H1 (cell line): ENCODE measurements around the gene C21orf58. TPM values are rescaled to one million over a fixed set of nuclear protein-coding genes. Genes with fewer than 3 reads are reported as not detected.

ENCODE experiments used
- ASH2L ChIP-seq: fragments of 200-600, 300-600 bp; sonication (generic); IDR thresholded peaks from one replicate; pipeline ENCODE4 v1.7.1; 2017; ENCODE audit warnings: low read length
- ATF2 ChIP-seq: IDR thresholded peaks from 2 replicates; pipeline ENCODE4 v1.6.1; 2012; ENCODE audit warnings: low read length, inconsistent platforms
- CHD7 ChIP-seq: fragments of 300-600 bp; sonication (generic); IDR thresholded peaks from 2 replicates; pipeline ENCODE4 v1.7.1; 2012; ENCODE audit warnings: low read length, moderate library complexity, mild to moderate bottlenecking, inconsistent platforms; ENCODE audit not compliant: insufficient replicate concordance
- CREB1 ChIP-seq: IDR thresholded peaks from 2 replicates; pipeline ENCODE4 v1.6.1; 2012; ENCODE audit warnings: inconsistent platforms
- KDM1A ChIP-seq: fragments of 200-600, 300-600 bp; sonication (generic); IDR thresholded peaks from 2 replicates; pipeline ENCODE4 v1.7.1; 2016; ENCODE audit warnings: mild to moderate bottlenecking, low read length, borderline replicate concordance
- POLR2A ChIP-seq, 2 experiments: IDR thresholded peaks; 1 replicate in 1 of 2; 2 replicates in 1 of 2; pipeline ENCODE4 v1.6.1; 2011; ENCODE audit warnings: low read depth in 2 of 2, low read length in 2 of 2, mild to moderate bottlenecking in 2 of 2; ENCODE audit errors: control extremely low read depth in 1 of 2
- POU5F1 ChIP-seq: IDR thresholded peaks from 2 replicates; pipeline ENCODE4 v1.6.1; 2011; ENCODE audit warnings: low read depth, mild to moderate bottlenecking, low read length, moderate library complexity
- RBBP5 ChIP-seq: IDR thresholded peaks from 2 replicates; pipeline ENCODE4 v1.7.1; 2012; ENCODE audit warnings: low read depth, mild to moderate bottlenecking, inconsistent platforms, low read length, moderate library complexity, borderline replicate concordance
- SIN3A ChIP-seq, 2 experiments: IDR thresholded peaks in 1 of 2; conservative IDR thresholded peaks in 1 of 2; 2 replicates each; pipeline ENCODE4 v1.6.1; 2011 to 2012; ENCODE audit warnings: low read length in 2 of 2, improper control_type of control experiment in 1 of 2, low read depth in 1 of 2, mild to moderate bottlenecking in 1 of 2
- SIX5 ChIP-seq: IDR thresholded peaks from 2 replicates; pipeline ENCODE4 v1.6.1; 2011; ENCODE audit warnings: mild to moderate bottlenecking, low read depth, low read length
- TBP ChIP-seq: IDR thresholded peaks from 2 replicates; pipeline ENCODE4 v1.6.1; 2011; ENCODE audit warnings: low read depth, low read length, improper control_type of control experiment
- polyA plus RNA-seq, 7 experiments: library from polyadenylated mRNA; depleted of rRNA in 3 of 7; stranded (reverse) in 5 of 7; unstranded in 2 of 7; fragments of >200 nt in 5 of 7; fragments of 200-250 nt in 2 of 7; gene quantifications; 1 replicate in 5 of 7; 2 replicates in 1 of 7; 4 replicates in 1 of 7; pipeline versions ENCODE4 v1.2.1 to v1.2.3, GENCODE V29; 2011 to 2013; ENCODE audit warnings: missing spikeins in 2 of 7, mixed read lengths in 2 of 7
- total RNA-seq: library from RNA; stranded (reverse); fragmentation: NEBNext Ultra II Directional; extraction: Animal tissue kit (Norgen Biotek cat#: 25700); gene quantifications from 2 replicates; pipeline ENCODE4 v1.2.1, GENCODE V29; 2021

The C21orf58 gene
- total and polyA plus RNA-seq, 2 of the 8 experiments (the other 6 are each of a cell fraction or from before 2014, with no cell fraction given) = 13.8 to 26.1 TPM

- TF ChIP-seq CHD7 = no peak
- no peak for TF ChIP-seq RBBP5
- no peak for TF ChIP-seq CREB1
- TF ChIP-seq ASH2L = no peak
- no peak for TF ChIP-seq SIX5
- no peak for TF ChIP-seq ATF2
- no peak for TF ChIP-seq KDM1A
- no peak for TF ChIP-seq POLR2A (IDR thresholded peaks at IDR 0.05; ENCODE audit: control extremely low read depth in 1 of 2, low read depth in 2 of 2, low read length in 2 of 2)
- TF ChIP-seq TBP = no peak
- TF ChIP-seq SIN3A (conservative IDR thresholded peaks at IDR 0.05 in 1 of 2, IDR thresholded peaks at IDR 0.05 in 1 of 2; ENCODE audit: low read depth in 1 of 2, low read length in 2 of 2) = no peak
- TF ChIP-seq POU5F1 = no peak
Measured at GRCh38 chr21:46311568-46311967, 12.1 kb downstream of the C21orf58 start (continued).
